ENCODE measurements around the gene B2M. TPM values are rescaled to one million over a fixed set of nuclear protein-coding genes. Genes with fewer than 3 reads are reported as not detected.

Gene B2M
- total and polyA plus RNA-seq, 10 of the 15 experiments (the other 5 are each of a cell fraction or from before 2014, with no cell fraction given) = 2,901 to 22,794 (median 8,374) TPM

- Histone ChIP-seq H3K36me3 (ENCODE audit: control insufficient read depth in 2 of 2, insufficient read depth in 2 of 2, low read length in 1 of 2) (peaks cover 4 to 20% of the 10 kb centered on the region in 2 experiments), H3K79me2 (ENCODE audit: control insufficient read depth, insufficient read depth, low read length) (peaks cover 68% of the 10 kb centered on the region), H3K9ac (ENCODE audit: control insufficient read depth, insufficient read depth, low read length) (peak overlapping the region; percentile 100), H3K4me3 (peak overlapping the region; percentile 77), H3K27me3 (replicated peaks in 1 of 2; ENCODE audit: control insufficient read depth in 2 of 2, insufficient read depth in 2 of 2, low read length in 1 of 2) (no peaks in the 10 kb centered on the region), H4K20me1 (ENCODE audit: control insufficient read depth, insufficient read depth) (peaks cover 17% of the 10 kb centered on the region), H3K4me2 (ENCODE audit: control insufficient read depth, insufficient read depth) (peak overlapping the region; percentile 67), H3K4me1 (ENCODE audit: control insufficient read depth, insufficient read depth, low read length) (peaks cover 6% of the 10 kb centered on the region), H2AFZ (ENCODE audit: control insufficient read depth, low read depth, low read length) (peak overlapping the region; percentile 27; the same call in 1 of the 2 replicates), H3K27ac (ENCODE audit: control insufficient read depth, insufficient read depth) (peak overlapping the region; percentile 99), H3K9me3 (replicated peaks; ENCODE audit: control insufficient read depth, insufficient read depth, low read length) (no peaks in the 10 kb centered on the region)
- ATAC-seq (peak; percentile 47), FAIRE-seq (peak; percentile 93), DNase-seq (ENCODE audit: low read depth, low spot score) (peak; percentile 69)
- in situ Hi-C loops (cut with MboI) (loop anchor here (5.0 kb wide), 1 partner anchor 43 kb away; no protein-coding TSS in a partner anchor), intact Hi-C loops (cut with micrococcal nuclease; ENCODE audit: unreplicated experiment) (loop anchor here (1.0 kb wide), 2 partner anchors 16 to 47 kb away; partner anchors contain the start of gene SPG11)
- 0% methylated on average over 11 of the region's 11 CpGs for WGBS (ENCODE audit: insufficient coverage, insufficient replicate concordance, low lambda C conversion rate, missing lambda C conversion rate)
- POLR2A ChIA-PET = interaction anchor here (0.6 to 24.8 kb wide), 10 partner anchors 11 to 933 kb away, joined by 3 to 718 read pairs (median 6); partner anchors contain the start of genes EIF3J, SPG11 and TRIM69
- SMC1A ChIA-PET (ENCODE audit: uncharacterized antibody, unreplicated experiment) = interaction anchor here (0.6 to 19.0 kb wide), 13 partner anchors 9 to 279 kb away, joined by 3 to 637 read pairs (median 7); partner anchors contain the start of genes SPG11 and TRIM69
- RAD21 ChIA-PET (ENCODE audit: unreplicated experiment) = interaction anchor here (0.5 to 18.4 kb wide), 13 partner anchors 8 to 662 kb away, joined by 3 to 653 read pairs (median 4); partner anchors contain the start of genes GOLM2, SPG11 and TRIM69
- CTCF ChIA-PET = interaction anchor here (0.9 to 14.3 kb wide), 14 partner anchors 11 to 164 kb away, joined by 3 to 278 read pairs (median 5); partner anchors contain the start of genes SPG11 and TRIM69
- BruUV-seq (replicated peaks) = TSS peak; percentile 84
- peak; percentile 52; the same call in 1 of the 2 replicates for TF ChIP-seq NFIC (IDR thresholded peaks at IDR 0.05; ENCODE audit: low read depth, low read length)
- no peak for TF ChIP-seq EZH2 (IDR thresholded peaks at IDR 0.05; ENCODE audit: borderline replicate concordance, control insufficient read depth, low read depth, low read length)
- TF ChIP-seq LARP7 (IDR thresholded peaks at IDR 0.05) = 0 out of 2 replicates have a peak, but pooled peaks have one; percentile 16
- TF ChIP-seq PBX3 (IDR thresholded peaks at IDR 0.05; ENCODE audit: insufficient replicate concordance, low read depth, low read length) = no peak
- TF ChIP-seq, protein P1, sequence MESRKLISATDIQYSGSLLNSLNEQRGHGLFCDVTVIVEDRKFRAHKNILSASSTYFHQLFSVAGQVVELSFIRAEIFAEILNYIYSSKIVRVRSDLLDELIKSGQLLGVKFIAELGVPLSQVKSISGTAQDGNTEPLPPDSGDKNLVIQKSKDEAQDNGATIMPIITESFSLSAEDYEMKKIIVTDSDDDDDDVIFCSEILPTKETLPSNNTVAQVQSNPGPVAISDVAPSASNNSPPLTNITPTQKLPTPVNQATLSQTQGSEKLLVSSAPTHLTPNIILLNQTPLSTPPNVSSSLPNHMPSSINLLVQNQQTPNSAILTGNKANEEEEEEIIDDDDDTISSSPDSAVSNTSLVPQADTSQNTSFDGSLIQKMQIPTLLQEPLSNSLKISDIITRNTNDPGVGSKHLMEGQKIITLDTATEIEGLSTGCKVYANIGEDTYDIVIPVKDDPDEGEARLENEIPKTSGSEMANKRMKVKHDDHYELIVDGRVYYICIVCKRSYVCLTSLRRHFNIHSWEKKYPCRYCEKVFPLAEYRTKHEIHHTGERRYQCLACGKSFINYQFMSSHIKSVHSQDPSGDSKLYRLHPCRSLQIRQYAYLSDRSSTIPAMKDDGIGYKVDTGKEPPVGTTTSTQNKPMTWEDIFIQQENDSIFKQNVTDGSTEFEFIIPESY (IDR thresholded peaks at IDR 0.05) = no peak
- TF ChIP-seq ASH2L (IDR thresholded peaks at IDR 0.05; ENCODE audit: borderline replicate concordance, low read depth) = no peak
- no peak for TF ChIP-seq GATAD2B (conservative IDR thresholded peaks at IDR 0.05; ENCODE audit: low read depth)
- TF ChIP-seq ATF7 (IDR thresholded peaks at IDR 0.05; ENCODE audit: low read depth) = peak; percentile 24; the same call in 1 of the 2 replicates
- TF ChIP-seq BCL11A (IDR thresholded peaks at IDR 0.05; ENCODE audit: low read depth, low read length) = no peak
- peak; percentile 68 for TF ChIP-seq EED (IDR thresholded peaks at IDR 0.05; ENCODE audit: low read depth)
- no peak for TF ChIP-seq NFYB (IDR thresholded peaks at IDR 0.05; ENCODE audit: insufficient read depth, low read depth, low read length)
- TF ChIP-seq, protein P2, sequence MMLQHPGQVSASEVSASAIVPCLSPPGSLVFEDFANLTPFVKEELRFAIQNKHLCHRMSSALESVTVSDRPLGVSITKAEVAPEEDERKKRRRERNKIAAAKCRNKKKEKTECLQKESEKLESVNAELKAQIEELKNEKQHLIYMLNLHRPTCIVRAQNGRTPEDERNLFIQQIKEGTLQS (IDR thresholded peaks at IDR 0.05; ENCODE audit: borderline replicate concordance, extremely low read depth, low read depth, low read length) = no peak
- no peak for TF ChIP-seq SRF (IDR thresholded peaks at IDR 0.05; ENCODE audit: low read depth in 2 of 2, low read length in 2 of 2)
- TF ChIP-seq TBL1XR1 (IDR thresholded peaks at IDR 0.05; ENCODE audit: low read depth, low read length) = 0 out of 2 replicates have a peak, but pooled peaks have one; percentile 18
Measured at GRCh38 chr15:44710236-44711095, 851 bp upstream of the B2M start.
